GDM1 (cell line): Measurements from ENCODE around the gene ABCA7.
"Not testable (repeated sequence)": the region's sequence is repeated elsewhere in the genome, so short reads cannot be mapped to it uniquely, and the experiment has no call there.

Experiments
- DNase-seq: peaks from one replicate; lab custom pipeline; 2025; lab: John Stamatoyannopoulos, UW

ABCA7 gene

DNA sequence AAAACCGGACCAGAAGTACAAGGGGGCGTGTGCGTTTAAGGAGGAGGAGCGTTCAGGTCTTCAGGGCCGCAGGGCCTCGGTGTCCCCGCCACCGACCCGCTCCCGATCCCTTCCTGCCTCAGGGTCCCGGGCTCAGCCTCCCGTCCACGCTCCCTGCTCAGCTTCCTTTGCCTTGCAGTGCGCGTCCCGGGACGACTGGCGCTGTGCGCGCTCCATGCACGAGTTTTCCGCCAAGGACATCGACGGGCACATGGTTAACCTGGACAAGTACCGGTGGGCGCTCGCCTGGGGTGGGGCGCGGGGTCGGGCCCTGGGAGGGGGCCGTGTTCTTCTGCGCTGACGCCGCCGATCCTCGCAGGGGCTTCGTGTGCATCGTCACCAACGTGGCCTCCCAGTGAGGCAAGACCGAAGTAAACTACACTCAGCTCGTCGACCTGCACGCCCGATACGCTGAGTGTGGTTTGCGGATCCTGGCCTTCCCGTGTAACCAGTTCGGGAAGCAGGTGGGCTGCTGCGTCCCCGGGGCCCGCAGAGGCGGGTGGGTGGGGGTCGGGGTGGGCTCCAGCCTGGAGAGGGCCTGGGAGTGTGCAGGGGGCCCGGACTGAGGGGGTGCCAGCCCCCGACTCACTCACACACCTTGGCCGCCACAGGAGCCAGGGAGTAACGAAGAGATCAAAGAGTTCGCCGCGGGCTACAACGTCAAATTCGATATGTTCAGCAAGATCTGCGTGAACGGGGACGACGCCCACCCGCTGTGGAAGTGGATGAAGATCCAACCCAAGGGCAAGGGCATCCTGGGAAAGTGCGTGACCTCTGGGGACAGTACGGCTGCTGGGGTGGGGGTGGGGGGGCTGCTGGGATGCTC is 65.3 kb downstream of the ABCA7 start:
- DNase-seq, result no peak

DNA sequence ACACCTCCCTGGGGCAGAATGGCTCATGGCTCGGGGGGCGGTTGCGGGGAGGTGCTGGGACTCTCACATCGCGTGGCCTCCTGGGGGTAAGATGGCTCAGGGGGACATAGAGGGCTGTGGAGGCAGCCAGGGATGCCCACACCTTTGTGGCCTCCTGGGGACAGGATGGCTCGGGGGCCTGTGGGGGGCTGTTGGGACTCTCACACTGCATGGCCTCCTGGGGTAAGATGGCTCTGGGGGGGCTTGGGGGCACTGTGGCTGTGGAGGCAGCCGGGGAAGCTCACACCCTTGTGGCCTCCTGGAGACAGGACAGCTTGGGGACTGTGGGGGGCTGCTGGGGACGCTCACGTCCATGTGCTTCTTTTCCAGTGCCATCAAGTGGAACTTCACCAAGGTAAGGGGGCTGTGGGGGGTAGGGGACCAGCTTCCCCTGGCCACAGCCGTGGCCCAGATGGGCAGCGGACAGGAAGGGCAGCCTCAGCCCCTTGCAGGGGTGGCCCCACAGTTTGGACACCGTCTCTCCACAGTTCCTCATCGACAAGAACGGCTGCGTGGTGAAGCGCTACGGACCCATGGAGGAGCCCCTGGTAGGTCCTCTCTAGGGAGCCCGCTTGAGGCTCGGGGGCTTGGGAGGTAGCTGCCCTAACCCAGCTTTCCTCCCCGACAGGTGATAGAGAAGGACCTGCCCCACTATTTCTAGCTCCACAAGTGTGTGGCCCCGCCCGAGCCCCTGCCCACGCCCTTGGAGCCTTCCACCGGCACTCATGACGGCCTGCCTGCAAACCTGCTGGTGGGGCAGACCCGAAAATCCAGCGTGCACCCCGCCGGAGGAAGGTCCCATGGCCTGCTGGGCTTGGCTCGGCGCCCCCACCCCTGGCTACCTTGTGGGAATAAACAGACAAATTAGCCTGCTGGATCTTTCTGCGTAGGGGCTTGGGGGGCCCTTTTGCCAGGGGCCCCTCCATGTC is 66.2 kb downstream of the ABCA7 start:
- DNase-seq, result no peak

DNA sequence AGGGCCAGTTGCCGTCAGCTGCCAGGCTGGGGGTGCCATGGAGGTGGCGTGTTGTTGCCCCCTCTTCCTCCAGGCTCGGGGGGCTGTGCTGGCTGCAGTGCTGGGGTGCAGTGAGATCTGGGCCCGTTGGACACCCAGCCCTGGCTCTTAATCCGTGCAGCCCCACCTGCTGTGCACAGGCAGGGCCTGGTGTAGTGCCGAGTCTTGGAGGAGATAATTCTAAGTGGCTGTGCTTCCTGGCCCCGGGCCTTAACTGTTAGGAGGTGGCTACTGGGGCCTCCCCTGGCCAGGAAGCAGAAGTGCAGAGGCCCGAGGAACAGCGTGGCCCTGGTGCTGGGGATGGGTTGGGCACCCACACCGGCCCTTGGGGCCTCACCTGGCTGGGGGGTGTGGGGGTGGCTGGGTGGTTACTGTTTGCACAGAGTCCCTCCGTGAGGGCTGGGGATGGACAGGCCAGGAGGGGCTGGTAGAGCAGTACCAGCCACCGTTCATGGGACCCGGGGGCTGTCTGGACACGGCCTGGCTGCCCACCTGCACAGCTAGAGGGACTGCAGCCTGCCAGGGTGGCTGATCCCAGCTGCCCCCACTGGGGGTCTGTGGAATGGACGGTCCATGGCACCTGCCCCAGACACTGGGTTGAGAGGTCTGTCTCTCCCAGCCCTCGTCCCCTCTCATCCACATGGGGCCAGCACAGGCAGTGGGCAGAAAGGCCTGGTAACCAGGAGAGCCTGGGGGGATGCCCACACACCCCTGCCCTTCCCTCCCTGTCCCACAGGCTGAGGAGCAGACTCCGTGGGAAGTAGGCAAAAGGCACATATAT is 67.1 kb downstream of the ABCA7 start:
- DNase-seq, result no peak

DNA sequence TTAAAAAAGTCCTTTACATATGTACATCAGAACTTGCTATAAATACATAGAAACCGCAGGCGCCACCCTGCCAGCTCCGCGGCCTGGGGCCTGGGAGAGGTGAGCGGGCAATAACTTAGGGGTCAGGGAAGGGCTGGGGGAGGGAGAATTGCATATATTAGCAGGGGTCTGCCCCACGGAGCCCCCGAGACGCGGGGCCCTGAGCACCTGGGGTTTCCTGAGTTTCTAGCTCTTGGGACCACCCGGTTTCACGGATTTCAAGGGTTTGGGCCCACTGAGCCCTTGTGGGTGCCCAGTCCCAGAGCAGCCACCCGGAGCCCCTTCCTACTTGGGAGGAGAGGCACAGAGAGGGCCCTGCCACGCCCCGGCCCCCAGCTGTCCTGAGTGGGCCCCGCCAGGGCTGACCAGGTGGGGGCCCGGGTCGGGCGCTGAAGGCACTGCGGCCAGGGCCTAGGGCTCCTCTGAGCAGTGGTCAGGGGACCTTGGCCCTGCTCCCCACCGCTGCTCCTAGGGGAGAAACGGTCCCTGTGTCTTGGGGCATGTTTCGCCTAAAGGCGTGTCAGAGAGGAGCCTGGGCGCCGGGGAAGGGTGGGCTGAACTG is 67.9 kb downstream of the ABCA7 start:
- no peak for DNase-seq

DNA sequence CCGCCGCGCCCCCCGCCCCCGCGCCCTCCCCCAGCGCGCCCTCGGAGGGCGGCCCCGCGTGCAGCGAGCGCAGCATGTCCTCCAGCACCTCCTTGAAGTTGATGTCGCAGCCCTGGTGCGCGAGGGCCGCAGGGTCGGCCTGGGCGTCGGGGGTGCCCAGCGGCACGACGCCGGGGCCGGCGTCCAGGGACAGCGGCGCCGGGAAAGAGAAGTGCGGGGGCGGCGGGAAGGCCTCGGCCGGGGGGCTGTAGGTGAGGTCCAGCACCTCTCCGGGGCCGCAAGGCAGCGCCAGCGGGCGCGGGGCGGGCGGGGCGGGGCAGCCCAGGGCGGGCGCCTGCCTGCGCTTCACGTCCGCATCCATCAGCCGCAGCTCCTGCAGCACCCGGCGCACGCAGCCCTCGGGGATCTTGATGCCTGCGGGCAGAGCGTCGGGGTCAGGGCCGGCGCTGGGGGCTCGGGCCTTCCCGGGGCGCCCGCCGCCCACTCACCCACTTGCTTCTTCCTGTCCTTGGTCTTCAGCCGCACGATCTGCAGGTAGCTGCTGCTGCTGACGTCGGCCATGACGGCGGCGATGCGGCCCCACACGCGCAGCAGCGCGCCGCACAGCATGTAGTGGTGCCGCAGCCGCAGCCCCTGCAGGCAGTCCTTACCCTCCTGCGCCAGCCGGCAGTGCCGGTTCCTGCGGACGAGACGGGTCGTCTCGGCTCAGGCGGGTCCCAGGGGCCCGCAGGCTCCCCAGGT is 68.6 kb downstream of the ABCA7 start:
- DNase-seq, result no peak

DNA sequence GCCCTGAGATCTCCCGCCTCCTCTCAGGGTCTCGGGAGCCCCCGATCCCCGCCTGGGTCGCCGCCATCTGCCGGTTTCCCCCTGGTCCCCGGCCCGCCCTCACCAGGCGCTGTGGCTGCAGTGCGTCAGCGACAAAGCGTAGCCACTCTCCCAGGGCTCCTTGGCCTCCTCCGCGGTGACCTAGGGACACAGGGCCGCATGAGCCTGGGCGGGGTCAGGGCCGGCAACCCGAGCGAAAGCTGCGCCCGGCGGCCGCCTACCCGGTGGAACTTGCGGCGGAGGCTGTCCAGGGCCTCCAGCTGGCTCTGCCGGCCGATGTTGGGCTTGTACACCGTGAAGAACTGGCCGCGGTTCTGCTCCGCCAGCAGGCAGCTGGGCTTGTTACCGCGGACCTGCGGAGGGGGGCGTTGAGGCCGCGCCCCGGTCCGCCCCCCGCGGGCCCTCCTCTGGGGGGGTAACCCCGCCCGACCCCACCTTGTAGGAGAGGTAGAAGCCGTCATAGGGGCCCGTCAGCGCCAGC is 69.2 kb downstream of the ABCA7 start:
- DNase-seq, result no peak

DNA sequence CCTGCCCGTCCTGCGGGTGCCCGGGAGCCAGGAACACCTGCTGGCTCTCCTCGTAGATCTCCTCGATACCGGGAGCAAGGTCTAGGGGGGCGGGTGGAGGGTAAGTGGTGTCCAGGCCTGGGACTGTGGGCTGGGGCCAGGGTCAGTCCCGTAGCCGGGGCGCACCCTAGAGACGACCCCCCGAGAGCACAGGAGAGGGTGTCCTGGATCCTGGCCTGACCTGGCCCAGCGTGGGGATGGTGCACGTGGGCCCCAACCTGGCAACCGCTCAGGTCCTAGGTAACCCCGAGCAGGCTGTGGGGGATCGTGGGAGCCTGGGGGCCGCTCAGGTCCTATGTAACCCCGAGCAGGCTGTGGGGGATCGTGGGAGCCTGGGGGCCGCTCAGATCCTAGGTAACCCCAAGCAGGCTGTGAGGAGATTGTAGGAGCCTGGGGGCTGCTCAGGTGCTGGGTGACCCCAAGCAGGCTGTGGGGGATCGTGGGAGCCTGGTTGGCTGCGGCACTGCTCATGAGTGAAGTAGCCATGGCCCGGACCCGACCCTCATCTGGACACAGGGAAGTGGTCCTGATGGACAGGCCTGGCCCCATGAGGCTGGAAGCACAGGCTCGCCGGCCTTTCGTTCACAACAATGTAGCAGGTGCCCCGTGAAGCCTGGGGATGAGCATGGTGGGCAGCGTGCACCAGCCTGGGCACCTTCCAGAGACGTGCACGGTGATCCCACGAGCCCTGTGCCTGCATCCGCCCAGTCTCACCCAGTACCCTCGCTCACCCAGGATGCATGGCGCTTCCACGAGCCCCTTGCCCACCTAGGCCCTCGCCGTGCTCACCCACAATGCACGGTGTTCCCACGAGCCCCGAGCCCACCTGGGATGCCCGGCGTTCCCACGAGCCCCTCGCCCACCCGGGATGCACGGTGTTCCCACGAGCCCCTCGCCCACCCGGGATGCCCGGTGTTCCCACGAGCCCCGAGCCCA is 70.1 kb downstream of the ABCA7 start:
- no peak for DNase-seq

DNA sequence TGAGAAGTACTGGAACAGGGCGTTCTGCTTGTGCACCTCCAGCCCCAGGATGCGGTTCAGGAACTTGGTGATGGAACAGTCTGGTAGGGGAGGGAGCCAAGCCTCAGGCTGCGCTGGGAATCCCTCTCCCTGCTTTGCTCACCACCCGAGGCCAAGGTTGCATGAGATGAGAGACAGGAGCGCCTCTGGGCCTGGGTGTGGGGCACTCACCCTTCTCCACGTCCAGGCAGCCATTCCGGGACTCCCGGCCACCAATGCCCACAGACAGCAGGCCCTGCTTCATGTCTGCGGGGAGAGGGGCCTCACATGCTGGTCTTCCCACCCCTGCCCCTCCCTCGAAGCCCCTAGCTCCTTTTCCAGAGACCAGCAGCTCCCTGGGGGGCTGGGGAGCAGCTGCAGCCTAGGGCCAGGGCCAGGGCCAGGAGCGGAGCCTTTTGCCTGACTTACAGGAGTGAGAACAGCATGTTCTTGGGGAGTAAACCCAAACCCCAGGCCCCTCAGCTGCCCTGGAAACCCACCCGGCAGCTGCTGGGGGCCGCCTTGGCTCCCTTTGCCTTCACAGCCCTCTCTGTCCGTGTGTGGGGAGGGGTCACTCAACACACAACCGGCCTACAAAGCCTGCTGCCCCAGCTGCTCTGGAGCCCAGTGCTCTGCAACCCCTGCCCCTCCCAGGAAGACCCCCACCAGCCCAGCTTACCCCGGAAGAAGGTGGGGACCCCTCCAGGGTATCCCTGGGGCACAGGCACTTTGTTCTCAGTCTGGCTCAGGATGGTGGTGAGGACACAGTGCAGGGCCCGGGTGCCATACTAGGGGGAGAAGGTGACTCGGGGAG is 71.1 kb downstream of the ABCA7 start:
- DNase-seq, result no peak

DNA sequence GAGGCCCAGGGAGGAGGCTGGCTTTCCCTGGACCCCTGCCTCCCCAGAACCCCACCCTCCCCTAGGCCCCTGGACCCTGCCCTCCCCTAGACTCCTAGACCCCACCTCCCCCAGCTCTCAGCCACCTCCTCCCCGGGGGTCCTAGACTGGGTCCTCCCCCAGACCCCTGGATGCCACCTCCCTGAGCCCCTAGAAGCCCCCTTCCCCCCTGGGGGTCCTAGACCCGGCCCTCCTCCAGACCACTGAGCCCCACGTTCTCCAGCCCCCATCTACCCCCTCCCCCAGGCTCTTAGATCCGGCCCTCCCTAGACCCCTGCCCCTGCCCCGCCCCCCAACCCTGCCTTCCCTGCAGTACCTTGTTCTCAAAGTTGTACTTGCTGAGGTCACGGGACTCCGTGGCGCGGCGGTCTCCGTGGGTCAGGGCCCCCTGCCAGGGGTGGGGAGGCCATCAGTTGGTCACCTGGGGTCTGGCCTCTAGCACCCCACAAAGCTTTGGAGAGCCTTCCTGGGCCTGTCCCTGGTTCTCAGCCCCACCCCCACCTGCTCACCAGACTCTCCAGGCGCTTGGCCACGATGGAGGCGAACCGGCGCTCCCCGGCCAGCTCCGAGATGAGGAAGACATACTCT is 71.8 kb downstream of the ABCA7 start:
- DNase-seq, result no peak

DNA sequence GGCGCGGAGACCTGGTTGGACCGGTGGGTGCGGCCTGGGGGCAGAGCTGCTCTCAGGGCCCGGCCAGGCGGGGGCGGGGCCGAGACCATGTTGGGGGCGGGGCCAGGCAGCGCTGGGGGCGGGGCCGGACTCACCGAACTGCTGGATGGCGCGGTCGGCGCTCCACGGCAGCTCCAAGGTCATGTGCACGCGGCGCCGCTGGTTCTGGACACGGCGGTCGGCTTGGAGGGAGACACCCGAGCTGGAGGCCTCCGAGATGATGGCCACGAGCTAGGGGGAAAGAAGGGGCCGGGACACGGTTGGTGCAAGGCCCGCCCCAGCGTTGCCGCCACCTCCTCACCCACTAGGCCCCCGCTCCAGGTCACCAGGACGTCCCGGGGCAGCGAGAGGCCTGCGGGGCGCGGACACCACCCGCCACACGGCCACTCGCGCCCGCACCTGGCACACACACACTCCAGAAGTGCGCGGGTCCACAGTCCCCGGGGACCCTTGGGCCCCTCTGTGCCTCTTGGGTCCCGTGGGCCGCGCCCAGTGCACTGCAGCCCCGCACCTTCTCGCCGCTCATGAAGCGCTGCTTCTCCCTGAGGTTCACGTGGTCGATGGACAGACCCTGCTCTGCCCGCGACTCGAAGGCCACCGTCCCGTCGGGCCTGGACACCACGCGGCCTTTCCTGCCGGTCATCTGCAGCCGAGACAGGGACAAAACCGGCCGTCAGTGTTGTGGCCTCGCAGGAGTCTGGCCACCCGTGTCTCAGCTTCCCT is 72.5 kb downstream of the ABCA7 start:
- no peak for DNase-seq

DNA sequence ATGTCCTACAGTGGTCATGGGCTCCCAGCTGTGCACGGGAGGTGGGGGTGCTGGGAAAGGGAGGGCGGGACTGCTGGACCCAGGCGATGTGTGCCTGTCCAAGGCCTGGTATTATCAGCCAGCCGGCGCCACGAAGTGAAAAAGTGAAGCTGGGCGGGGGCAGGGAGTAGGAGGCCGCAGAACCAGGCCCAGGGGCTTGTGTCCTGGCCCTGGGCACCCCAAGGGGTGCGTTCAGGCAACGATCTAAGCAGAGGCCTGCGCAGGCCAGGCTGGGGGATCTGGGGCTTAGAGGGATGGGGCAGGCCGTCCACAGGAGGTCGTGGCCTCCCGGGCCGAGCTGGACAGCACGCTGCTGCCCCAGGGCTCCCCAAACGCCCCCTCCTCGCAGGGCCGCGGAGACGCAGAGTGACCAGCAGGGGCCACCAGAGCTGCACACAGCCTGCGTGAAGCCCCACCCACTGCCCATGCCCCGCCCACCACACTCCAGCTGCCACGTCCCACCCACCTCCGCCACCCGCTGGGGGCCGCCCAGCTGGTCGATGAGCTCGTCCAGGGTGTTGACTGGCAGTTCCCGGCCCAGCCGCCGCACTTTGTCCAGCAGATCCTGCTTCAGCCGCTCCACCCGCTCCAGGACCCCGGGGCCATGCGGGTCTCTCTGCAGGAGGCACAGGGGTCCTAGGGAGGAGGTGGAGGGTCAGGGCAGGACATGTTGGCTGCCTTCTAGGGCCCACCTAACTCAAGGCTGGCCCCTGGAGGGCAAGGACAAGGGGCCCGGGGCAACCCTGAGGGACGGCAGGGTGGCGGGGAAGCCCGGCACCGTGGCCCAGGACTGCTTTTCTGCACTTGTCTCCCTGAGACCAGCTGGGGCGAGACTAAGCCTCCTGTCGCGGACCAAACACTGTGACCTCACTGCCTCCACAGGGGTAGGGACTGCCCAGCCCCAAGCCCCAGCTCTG is 73.4 kb downstream of the ABCA7 start:
- DNase-seq, result peak; percentile 41

DNA sequence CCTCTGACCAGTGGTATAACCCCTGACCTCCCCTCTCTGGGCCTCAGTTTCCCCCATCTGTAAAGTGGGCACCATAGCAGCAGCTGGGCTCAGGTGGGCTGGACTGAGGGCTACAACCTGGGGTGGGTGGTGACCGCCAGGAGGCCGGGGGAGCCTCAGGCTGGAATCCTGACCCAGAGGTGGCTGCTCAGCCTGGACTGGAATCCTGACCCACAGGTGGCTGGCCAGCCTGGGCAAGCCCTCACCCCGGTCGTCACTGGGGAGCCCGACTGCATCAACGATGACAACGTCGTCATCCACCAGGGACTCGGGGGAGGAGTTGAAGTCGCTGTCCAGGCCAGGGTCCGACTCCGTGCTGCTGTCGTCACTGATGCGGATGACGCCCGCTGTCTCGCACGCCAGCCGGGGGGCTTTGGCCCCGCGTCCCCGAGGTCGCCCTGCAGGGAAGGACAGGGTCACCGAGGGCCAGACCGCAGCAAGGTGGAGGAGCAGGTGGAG is 74.1 kb downstream of the ABCA7 start:
- no peak for DNase-seq

DNA sequence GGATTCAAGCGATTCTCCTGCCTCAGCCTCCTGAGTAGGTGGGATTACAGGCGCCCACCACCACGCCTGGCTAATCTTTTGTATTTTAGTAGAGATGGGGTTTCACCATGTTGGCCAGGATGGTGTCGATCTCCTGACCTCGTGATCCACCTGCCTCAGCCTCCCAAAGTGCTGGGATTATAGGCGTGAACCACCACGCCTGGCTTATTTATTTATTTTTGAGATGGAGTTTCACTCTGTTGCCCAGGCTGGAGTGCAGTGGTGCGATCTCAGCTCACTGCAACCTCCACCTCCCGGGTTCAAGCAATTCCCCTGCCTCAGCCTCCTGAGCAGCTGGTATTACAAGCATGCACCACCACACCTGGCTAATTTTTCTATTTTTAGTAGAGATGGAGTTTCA is 74.8 kb downstream of the ABCA7 start:
- DNase-seq, result not testable (repeated sequence)
